ENCODE results near the gene GAS6.
"Not testable (repeated sequence)": the region's sequence is repeated elsewhere in the genome, so short reads cannot be mapped to it uniquely, and the experiment has no call there.

The GAS6 gene

DNA sequence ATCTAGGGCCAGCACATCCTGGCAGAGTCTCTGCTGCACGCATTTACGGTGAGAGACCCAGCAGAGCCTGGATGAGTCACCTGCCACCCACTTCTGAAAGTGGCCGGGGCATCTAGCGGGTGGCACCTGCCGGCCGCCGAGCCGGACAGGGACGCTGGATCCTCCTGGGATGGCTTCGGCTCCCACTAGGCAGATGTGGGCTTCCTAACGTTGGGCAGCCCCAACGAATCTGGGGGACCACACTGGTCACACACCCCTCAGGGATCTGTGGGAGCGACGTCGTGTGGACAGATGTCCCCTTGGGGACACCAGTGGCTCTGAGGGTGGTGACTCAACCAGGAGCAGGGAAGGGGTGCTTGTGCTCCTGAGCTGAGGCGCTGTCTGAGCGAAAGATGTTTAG, 72.7 kb downstream of the GAS6 start:
- DNase-seq (ENCODE audit: low read depth in 2 of 2): no peak

- not testable (repeated sequence) for DNase-seq (ENCODE audit: low read depth in 2 of 2)
Measured at GRCh38 chr13:113789931-113790330, 73.9 kb downstream of the GAS6 start.

DNA sequence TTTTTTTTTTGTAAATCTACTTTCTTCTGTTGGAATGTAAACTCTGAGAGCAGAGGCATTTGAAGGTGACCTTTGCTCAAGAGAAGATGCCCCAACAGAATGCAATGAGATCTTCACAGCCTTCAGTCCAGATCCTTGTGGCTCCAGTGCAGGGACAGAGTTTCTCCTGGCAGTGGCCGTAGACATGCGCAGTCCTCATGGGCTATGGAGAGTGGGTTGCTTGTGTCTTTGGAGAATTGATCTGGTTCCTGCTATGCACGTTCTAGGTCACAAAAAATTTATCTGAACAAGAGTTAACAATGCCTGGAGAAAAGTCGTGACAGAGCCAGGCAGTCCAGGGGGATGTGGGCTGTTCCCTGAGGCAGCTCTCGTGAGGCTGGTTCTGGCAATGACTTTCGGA, 74.7 kb downstream of the GAS6 start:
- no peak for DNase-seq (ENCODE audit: low read depth in 2 of 2)

DNA sequence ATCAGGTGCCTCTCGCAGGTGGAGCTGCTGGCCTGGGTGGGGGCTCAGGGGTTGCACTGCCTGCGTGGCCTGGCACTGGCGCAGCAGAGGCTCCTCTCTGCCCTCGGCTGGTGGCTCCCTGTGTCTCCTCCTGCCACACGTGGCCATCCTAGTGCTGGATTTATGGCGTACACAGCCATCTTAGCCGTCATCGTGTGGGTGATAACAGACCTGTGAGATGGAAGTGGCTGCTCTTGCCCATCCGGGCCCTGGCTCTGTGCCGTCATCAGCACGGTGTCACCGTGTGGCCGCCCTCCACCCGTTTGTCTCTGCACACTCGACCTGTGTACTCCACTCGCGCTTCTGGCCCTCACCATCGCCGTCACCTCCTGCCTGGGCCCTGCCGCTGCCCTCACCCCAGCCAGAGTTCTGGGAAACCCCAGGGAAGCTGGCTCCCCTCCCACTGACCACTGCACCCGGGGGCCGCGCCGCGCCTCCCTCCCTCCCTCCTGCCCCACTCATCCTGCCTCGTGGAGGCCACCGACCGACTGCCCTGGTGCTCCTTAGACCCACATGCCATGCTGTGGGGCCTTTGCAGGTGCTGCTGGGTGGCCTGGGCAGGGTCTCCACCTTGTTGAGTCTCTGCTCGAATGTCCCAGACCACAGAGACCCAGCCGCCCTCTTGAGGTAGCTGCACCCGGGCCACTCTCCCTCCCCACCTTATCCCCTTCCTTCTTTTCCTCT, 75.3 kb downstream of the GAS6 start:
- no peak for DNase-seq (ENCODE audit: low read depth in 2 of 2)

GRCh38 chr13:113787694-113788093, 76.2 kb downstream of the GAS6 start:
- no peak for DNase-seq (ENCODE audit: low read depth in 2 of 2)

DNA sequence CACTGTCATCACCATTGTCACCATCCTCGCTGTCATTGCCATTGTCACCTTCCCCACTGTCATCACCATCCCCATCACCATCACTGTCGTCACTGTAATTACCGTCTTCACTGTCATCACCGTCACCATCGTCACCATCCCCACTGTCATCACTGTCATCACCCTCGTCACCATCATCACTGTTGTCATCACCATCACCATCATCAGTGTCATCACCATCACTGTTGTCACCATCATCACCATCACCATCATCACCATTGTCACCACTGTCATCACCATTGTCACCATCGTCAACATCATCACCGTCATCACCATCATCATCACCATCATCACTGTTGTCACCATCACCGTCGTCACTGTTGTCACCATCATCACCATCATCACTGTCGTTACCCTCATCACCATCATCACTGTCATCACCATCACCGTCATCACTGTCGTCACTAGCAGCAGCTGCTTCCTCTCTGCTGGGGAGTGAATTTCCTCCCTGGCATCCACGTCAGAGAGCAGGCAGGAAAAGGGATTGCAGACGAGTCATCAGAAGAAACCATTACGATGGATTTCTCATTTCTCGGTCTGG, 77.5 kb downstream of the GAS6 start:
- DNase-seq (ENCODE audit: low read depth in 2 of 2): no peak

DNA sequence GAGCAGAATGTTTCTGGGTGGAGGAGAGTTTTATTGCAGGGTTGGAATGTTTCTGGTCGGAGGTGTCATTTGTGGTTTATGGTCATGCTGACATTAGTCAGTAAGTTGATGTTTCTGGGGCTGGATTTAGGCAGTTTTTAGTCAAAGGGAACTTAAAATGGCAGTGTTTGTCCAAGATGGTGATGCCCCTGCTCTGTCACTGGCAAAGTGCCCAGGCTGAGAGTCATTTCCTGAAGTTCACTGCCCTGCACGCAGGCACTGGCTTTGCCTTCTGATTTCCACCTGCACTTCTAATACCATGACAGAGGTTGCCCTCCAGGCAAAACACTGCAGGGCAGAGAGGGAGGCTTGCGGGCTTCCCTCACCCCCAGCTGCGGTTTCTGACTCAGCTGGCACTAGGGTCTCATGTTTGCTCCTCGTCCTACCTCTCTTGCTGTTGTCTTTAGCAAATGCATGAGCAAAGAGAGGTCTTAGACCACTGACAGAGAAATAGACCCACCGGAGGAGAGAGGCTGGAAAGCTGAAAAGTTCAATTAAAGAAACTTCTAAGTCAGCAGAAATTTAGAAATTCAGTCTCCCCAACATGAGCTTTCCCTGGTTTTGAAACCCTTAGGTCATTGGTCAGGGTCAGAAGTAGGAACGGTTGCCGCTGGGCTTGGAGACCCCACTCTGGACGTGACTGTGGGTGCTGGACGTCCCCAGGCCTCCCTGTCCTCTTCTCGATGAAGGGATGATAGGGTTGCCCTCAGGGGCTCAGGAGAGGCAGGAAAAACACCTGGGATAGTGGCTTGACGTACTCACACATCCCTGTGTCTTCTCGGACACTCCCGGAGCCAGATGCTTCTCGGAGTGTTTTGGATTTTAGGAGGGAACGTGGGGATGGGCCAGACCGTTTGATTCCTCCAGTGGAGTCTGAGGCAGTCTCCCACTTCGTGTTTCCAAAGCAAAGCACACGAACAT, 78.5 kb downstream of the GAS6 start:
- no peak for DNase-seq (ENCODE audit: low read depth in 2 of 2)

DNA sequence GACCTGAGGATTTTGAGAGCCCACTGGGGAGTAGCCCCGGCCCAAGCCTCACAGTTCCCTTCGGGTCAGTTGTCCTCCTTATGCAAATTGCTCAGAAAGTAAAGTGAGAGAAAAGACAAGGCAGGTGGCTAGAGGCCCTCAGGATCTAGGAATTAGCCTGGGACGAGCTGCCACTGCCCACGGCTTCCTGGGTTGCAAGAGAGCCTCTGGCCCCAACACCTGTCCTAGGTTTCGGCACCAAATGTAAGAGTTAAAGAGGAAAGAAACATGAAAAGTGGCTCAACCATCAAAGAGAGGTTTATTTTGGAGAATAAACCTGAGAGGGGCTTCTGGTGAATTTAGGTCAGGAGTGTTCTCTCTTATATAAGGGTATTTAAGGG, 79.2 kb downstream of the GAS6 start:
- DNase-seq (ENCODE audit: low read depth in 2 of 2): no peak

GRCh38 chr13:113783966-113784644, 79.8 kb downstream of the GAS6 start:
- no peak for DNase-seq (ENCODE audit: low read depth in 2 of 2)

GRCh38 chr13:113783200-113783881, 80.5 kb downstream of the GAS6 start:
- no peak for DNase-seq (ENCODE audit: low read depth in 2 of 2)

DNA sequence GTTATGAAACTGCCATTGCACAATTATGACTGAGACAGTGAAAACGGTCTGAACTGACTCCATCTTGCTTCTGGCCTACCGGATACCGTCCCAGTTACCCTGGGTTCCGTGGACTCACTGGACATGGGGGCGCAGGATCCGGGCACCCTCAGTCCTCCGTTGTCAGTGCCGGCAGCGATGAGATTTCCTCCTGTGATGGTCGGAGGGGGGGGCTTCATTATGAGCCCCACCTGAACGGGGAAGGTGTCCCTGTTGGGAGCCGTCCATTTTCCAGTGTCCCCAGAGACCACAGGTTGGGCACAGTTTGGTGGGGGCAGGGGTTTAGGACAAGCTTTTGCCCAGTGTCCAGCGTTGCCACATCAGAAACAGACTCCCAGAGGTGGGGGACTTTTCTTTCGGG, 81.4 kb downstream of the GAS6 start:
- no peak for DNase-seq (ENCODE audit: low read depth in 2 of 2)

- no peak for DNase-seq (ENCODE audit: low read depth in 2 of 2)
Measured at GRCh38 chr13:113781571-113781970, 82.3 kb downstream of the GAS6 start.

DNA sequence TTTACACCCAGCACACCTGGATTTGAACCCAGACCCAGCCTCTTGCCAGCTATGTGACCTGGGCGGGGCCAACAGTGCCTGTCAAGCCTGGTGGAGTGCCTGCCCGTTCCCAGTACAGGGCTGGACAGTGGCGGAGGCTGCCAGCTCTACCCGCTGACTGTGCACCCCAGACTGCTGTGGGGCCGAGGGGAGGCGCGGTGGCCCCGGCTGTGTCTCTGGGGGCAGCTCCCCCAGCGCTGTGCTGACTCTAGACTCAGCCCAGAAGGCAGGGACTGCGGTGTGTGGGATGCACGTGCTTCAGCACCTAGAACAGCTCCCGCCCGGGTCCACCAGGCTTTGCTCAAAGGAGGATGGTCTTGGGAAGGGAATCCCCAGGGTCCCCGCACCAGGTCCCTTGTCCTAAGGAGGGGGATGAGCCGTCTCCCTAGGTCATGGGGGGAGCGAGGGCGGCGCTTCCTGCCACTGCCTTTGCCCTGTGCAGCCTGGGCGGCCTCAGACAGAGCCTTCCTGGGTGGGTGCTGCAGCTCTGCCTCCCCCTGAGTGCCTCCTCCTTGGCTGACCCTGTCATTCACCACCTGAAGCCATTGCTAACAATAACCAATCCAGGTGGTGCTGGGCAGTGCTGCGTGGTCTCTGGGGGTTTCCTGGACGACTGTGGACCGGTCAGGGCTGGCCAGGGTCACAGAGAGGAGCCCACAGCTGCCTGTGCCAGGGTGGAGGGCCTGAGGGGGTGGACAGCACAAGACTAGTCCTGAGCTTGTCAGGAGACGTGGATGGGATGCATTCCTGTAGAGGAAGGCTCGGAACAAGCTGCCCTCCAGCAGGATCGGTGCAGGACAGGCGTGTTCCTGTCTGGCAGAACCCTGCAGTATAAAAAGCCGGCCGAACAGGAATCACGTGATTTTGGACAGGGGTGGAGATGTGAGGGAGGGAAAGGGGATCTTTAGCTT, 86.3 kb downstream of the GAS6 start:
- no peak for DNase-seq (ENCODE audit: low read depth in 2 of 2)

GRCh38 chr13:113776231-113777125, 87.4 kb downstream of the GAS6 start:
- DNase-seq (ENCODE audit: low read depth in 2 of 2): no peak

DNA sequence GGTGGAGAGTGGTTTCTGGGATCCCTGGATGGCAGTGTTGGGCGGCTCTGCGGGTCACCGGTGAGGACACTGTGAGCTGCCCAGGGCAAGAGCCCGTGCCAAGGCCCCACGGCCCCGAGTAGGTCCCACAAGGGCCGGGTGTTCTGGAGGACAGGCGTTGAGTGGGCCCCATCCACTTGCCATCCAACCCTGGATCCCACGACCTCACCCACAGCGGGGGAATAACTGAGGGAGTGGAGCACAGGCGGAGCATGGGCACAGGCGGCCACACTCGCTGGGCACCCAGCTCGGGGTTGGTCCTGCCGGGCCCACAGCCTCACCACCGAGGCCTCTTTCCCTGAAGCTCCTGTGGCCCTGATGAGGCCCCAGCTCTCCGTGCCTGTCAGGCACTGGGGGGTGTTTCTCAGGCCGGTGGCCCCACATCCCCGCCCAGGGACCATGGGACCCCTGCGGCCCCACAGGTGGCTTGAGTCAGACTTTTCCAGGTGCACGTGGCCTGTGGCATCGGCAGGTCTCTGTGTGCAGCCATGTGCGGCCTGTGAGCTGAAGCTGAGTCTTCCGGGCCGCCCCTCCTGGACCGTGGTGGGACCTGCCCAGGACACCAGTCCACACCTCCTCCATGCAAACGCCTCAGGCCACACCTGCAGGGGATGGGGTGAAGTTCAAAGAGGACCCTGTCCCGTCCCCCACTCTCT, 88.3 kb downstream of the GAS6 start:
- DNase-seq (ENCODE audit: low read depth in 2 of 2): no peak

DNA sequence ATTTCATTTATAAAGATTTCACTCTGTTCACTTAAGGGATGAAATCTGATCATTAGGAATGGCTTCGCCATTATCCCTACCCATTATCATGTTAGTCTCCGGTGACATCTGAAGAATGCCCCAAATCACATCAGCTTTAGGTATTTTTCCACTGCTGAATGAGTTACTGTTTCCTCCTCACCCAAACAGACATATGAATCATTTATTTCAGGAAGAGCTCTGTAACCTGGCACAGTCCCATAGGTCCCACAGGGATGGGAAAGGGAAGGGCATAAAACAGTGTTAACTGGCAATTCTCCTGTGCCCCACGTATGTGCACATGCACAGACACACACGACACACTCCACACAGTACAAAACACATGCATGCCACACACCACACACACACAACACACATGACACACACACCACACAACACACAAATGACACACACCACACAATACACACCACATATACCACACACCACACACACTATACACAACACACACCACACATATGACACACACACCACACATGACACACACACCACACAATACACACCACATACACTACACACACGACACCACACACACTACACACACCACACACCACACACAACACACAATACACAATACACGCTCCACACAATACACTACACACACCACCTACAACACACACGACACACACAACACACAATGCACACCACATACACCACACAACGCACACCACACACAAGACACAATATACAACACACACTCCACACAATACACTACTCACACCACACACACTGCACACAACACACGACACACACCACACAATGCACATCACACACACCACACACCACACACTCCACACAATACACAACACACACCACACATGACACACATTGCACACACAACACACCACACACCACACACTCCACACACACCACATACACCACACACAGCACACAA, 89.4 kb downstream of the GAS6 start:
- no peak for DNase-seq (ENCODE audit: low read depth in 2 of 2)

- DNase-seq (ENCODE audit: low read depth in 2 of 2): no peak
Measured at GRCh38 chr13:113771709-113772331, 92.1 kb downstream of the GAS6 start.
